Stimulated activated CD4-positive, alpha-beta T cell treated with anti-CD3 and anti-CD28 coated beads, TNF-alpha, amount 100 ng/mL, for 4 hours (primary cell): ENCODE data around the gene KIF4A.
"Not testable (repeated sequence)": the region's sequence is repeated elsewhere in the genome, so short reads cannot be mapped to it uniquely, and the experiment has no call there.

Experiments
- DNase-seq, 3 experiments: peaks; one replicate each; pipeline ENCODE4 v3.0.0-alpha.2; 2020; ENCODE audit warnings: low read depth in 3 of 3

KIF4A gene

GRCh38 chrX:70386235-70386634 is 96.3 kb downstream of the KIF4A start:
- no peak for DNase-seq

- no peak for DNase-seq
These were observed 109.0 kb downstream of the KIF4A start for GRCh38 chrX:70398899-70399298.

- DNase-seq: not testable (repeated sequence)
These were observed 110.3 kb downstream of the KIF4A start for GRCh38 chrX:70400181-70400580.

- DNase-seq: no peak
These were observed 112.8 kb downstream of the KIF4A start for GRCh38 chrX:70402721-70403120.

GRCh38 chrX:70405003-70405402 is 115.1 kb downstream of the KIF4A start:
- no peak for DNase-seq

GRCh38 chrX:70410921-70411320 is 121.0 kb downstream of the KIF4A start:
- DNase-seq: no peak

- DNase-seq: no peak
These were observed 121.6 kb downstream of the KIF4A start for GRCh38 chrX:70411475-70411874.

GRCh38 chrX:70421618-70422017 is 131.7 kb downstream of the KIF4A start:
- no peak for DNase-seq

- no peak for DNase-seq
These were observed 133.0 kb downstream of the KIF4A start, which contains the start of gene GDPD2 for GRCh38 chrX:70422851-70423341. GDPD2 (plus strand) TSS chrX:70423314; CDS start chrX:70424985, 1,671 bp downstream.

- DNase-seq: no peak
These were observed 134.2 kb downstream of the KIF4A start for GRCh38 chrX:70423936-70424675.

- DNase-seq: no peak
These were observed 134.9 kb downstream of the KIF4A start for GRCh38 chrX:70424801-70425200.

GRCh38 chrX:70426286-70427278 is 136.7 kb downstream of the KIF4A start:
- DNase-seq: no peak

- no peak for DNase-seq
These were observed 137.5 kb downstream of the KIF4A start for GRCh38 chrX:70427365-70427764.

GRCh38 chrX:70429759-70430158 is 139.9 kb downstream of the KIF4A start:
- no peak for DNase-seq

- no peak for DNase-seq
These were observed 143.3 kb downstream of the KIF4A start for GRCh38 chrX:70432936-70433847.

GRCh38 chrX:70433848-70434351 is 144.0 kb downstream of the KIF4A start:
- DNase-seq: peak; percentile 51 to 60 (median 54)

- peak in 1 of 3 experiments; percentile 32 for DNase-seq
These were observed 144.5 kb downstream of the KIF4A start for GRCh38 chrX:70434352-70434866.

GRCh38 chrX:70434914-70435586 is 145.1 kb downstream of the KIF4A start:
- no peak for DNase-seq

GRCh38 chrX:70436343-70436742 is 146.4 kb downstream of the KIF4A start:
- no peak for DNase-seq

GRCh38 chrX:70437011-70437410 is 147.1 kb downstream of the KIF4A start:
- no peak for DNase-seq
